ENCODE results near the gene GRK6. TPM values are rescaled to one million over a fixed set of nuclear protein-coding genes. Genes with fewer than 3 reads are reported as not detected.

The GRK6 gene
- total RNA-seq, 2 donors from 2014 or later, result 27.3 to 33.3 TPM

GRCh38 chr5:177387405-177387804, 39.1 kb upstream of the GRK6 start:
- Histone ChIP-seq H3K4me3 (no peak overlapping the region), H3K9me3 (no peaks in the 10 kb centered on the region), H3K4me1 (ENCODE audit: control insufficient read depth in 1 of 2, low read depth in 2 of 2) (no peaks in the 10 kb centered on the region), H3K27me3 (replicated peaks; ENCODE audit: insufficient read depth) (no peaks in the 10 kb centered on the region), H3K27ac (no peak overlapping the region), H3K36me3 (no peaks in the 10 kb centered on the region)
- TF ChIP-seq CTCF (IDR thresholded peaks at IDR 0.05), result no peak
- ATAC-seq (ENCODE audit: insufficient number of reproducible peaks, low FRiP score, low read depth) (no peak), DNase-seq (ENCODE audit: low spot score) (no peak)

- no peak for ATAC-seq (ENCODE audit: insufficient number of reproducible peaks, low FRiP score, low read depth)
- Histone ChIP-seq H3K27me3 (replicated peaks; ENCODE audit: insufficient read depth) (no peaks in the 10 kb centered on the region), H3K36me3 (no peaks in the 10 kb centered on the region), H3K27ac (no peak overlapping the region), H3K9me3 (no peaks in the 10 kb centered on the region), H3K4me1 (ENCODE audit: control insufficient read depth in 1 of 2, low read depth in 2 of 2) (no peaks in the 10 kb centered on the region), H3K4me3 (no peak overlapping the region)
- no peak for DNase-seq (ENCODE audit: low spot score)
- TF ChIP-seq CTCF (IDR thresholded peaks at IDR 0.05), result no peak
Observed at GRCh38 chr5:177388521-177389052, 37.9 kb upstream of the GRK6 start.

GRCh38 chr5:177389241-177390169, 37.0 kb upstream of the GRK6 start:
- H3K27ac ChIP-seq, result no peak overlapping the region
- TF ChIP-seq CTCF (IDR thresholded peaks at IDR 0.05), result no peak
- no peaks in the 10 kb centered on the region for H3K36me3 ChIP-seq
- H3K4me1 ChIP-seq (ENCODE audit: control insufficient read depth in 1 of 2, low read depth in 2 of 2), result no peaks in the 10 kb centered on the region
- no peaks in the 10 kb centered on the region for H3K27me3 ChIP-seq (replicated peaks; ENCODE audit: insufficient read depth)
- no peak for DNase-seq (ENCODE audit: low spot score)
- no peak for ATAC-seq (ENCODE audit: insufficient number of reproducible peaks, low FRiP score, low read depth)
- no peaks in the 10 kb centered on the region for H3K9me3 ChIP-seq
- H3K4me3 ChIP-seq, result no peak overlapping the region

GRCh38 chr5:177390363-177391300, 35.8 kb upstream of the GRK6 start:
- H3K27me3 ChIP-seq (replicated peaks; ENCODE audit: insufficient read depth), result no peaks in the 10 kb centered on the region
- DNase-seq (ENCODE audit: low spot score), result no peak
- ATAC-seq (ENCODE audit: insufficient number of reproducible peaks, low FRiP score, low read depth), result peak; percentile 42
- no peaks in the 10 kb centered on the region for H3K4me1 ChIP-seq (ENCODE audit: control insufficient read depth in 1 of 2, low read depth in 2 of 2)
- no peaks in the 10 kb centered on the region for H3K9me3 ChIP-seq
- H3K36me3 ChIP-seq, result no peaks in the 10 kb centered on the region
- no peak overlapping the region for H3K4me3 ChIP-seq
- no peak overlapping the region for H3K27ac ChIP-seq
- TF ChIP-seq CTCF (IDR thresholded peaks at IDR 0.05), result peak; percentile 98

- ATAC-seq (ENCODE audit: insufficient number of reproducible peaks, low FRiP score, low read depth), result no peak
- no peak for DNase-seq (ENCODE audit: low spot score)
- Histone ChIP-seq H3K27ac (no peak overlapping the region), H3K4me1 (ENCODE audit: control insufficient read depth in 1 of 2, low read depth in 2 of 2) (no peaks in the 10 kb centered on the region), H3K36me3 (no peaks in the 10 kb centered on the region), H3K9me3 (no peaks in the 10 kb centered on the region), H3K27me3 (replicated peaks; ENCODE audit: insufficient read depth) (no peaks in the 10 kb centered on the region), H3K4me3 (no peak overlapping the region)
- no peak for TF ChIP-seq CTCF (IDR thresholded peaks at IDR 0.05)
Observed at GRCh38 chr5:177392765-177393164, 33.7 kb upstream of the GRK6 start.

Data from thoracic aorta (tissue), 2 donors.